ENCODE results near the gene HBS1L.

GRCh38 chr6:135081966-135082365 lies 27.3 kb upstream of the HBS1L start:
- TF ChIP-seq CTCF (IDR thresholded peaks at IDR 0.05) = no peak
- TF ChIP-seq ATF2 (CRISPR knock-in tag; IDR thresholded peaks at IDR 0.05; ENCODE audit: borderline replicate concordance, low read depth) = no peak
- TF ChIP-seq TCF7 (CRISPR knock-in tag; IDR thresholded peaks at IDR 0.05; ENCODE audit: low read depth) = no peak
- no peak for TF ChIP-seq ATF3 (CRISPR knock-in tag; conservative IDR thresholded peaks at IDR 0.05)
- no peak for TF ChIP-seq ZNF232 (CRISPR knock-in tag; IDR thresholded peaks at IDR 0.05)
- TF ChIP-seq USF2 (CRISPR knock-in tag; IDR thresholded peaks at IDR 0.05) = no peak

Data from WTC11 (cell line).